Measurements from ENCODE around the gene COX7A2. TPM values are rescaled to one million over a fixed set of nuclear protein-coding genes. Genes with fewer than 3 reads are reported as not detected.

COX7A2 gene
- total and polyA plus RNA-seq, 2 of the 13 experiments (the other 11 are each of a cell fraction or from before 2014, with no cell fraction given): 407 to 556 TPM

GRCh38 chr6:75257343-75258087, 13.9 kb upstream of the COX7A2 start:
- Histone ChIP-seq H3K9me3 (ENCODE audit: low read length) (no peaks in the 10 kb centered on the region), H3K4me2 (ENCODE audit: low read depth, low read length) (no peak overlapping the region), H2AFZ (ENCODE audit: low read length) (no peak overlapping the region), H3K79me2 (ENCODE audit: insufficient read depth, low read length) (no peaks in the 10 kb centered on the region), H3K27me3 (ENCODE audit: control insufficient read depth in 1 of 2, insufficient read depth in 2 of 2, low read length in 2 of 2) (no peaks in the 10 kb centered on the region), H3K4me1 (ENCODE audit: insufficient read depth, low read length) (no peaks in the 10 kb centered on the region), H3K4me3 (replicated peaks in 1 of 3; ENCODE audit: insufficient read depth in 1 of 3, low read depth in 2 of 3, low read length in 3 of 3) (no peak overlapping the region), H4K20me1 (ENCODE audit: insufficient read depth, low read length) (no peaks in the 10 kb centered on the region), H3K36me3 (replicated peaks in 1 of 2; ENCODE audit: control insufficient read depth in 1 of 2, insufficient read depth in 2 of 2, low read length in 2 of 2) (peaks cover 4 to 30% of the 10 kb centered on the region in 2 experiments), H3K27ac (ENCODE audit: extremely low read length, insufficient read depth, low read length) (no peak overlapping the region), H3K9ac (ENCODE audit: insufficient read depth, low read depth, low read length) (no peak overlapping the region)
- ChIA-PET POLR2A (no interaction called here), CTCF (ENCODE audit: low intra/inter-chr PET ratio, low total read pairs) (no interaction called here)
- no peak for TF ChIP-seq MIER2 (CRISPR knock-in tag; IDR thresholded peaks at IDR 0.05)
- no peak for TF ChIP-seq TERF1 (CRISPR knock-in tag; IDR thresholded peaks at IDR 0.05)
- no peak for TF ChIP-seq HMG20B (CRISPR knock-in tag; conservative IDR thresholded peaks at IDR 0.05)
- TF ChIP-seq ZNF646 (CRISPR knock-in tag; IDR thresholded peaks at IDR 0.05): no peak
- TF ChIP-seq MAFF (IDR thresholded peaks at IDR 0.05; ENCODE audit: low read depth, low read length): peak; percentile 46; the same call in 1 of the 2 replicates
- no peak for TF ChIP-seq HOXA9 (CRISPR knock-in tag; IDR thresholded peaks at IDR 0.05; ENCODE audit: borderline replicate concordance)
- TF ChIP-seq ZNF772 (CRISPR knock-in tag; IDR thresholded peaks at IDR 0.05): no peak
- TF ChIP-seq ZNF543 (CRISPR knock-in tag; IDR thresholded peaks at IDR 0.05): no peak
- peak; percentile 41 to 64; a peak in 3 of 4 replicates for TF ChIP-seq MAFK (conservative IDR thresholded peaks at IDR 0.05 in 1 of 2, IDR thresholded peaks at IDR 0.05 in 1 of 2; ENCODE audit: low read length in 2 of 2)
- TF ChIP-seq CHD4 (IDR thresholded peaks at IDR 0.05; ENCODE audit: borderline replicate concordance, low read length): no peak
- WGBS (ENCODE audit: low lambda C conversion rate): 100% methylated on average over 1 of the region's 1 CpG
- BruUV-seq (replicated peaks): no TSS peak
- FAIRE-seq: no peak
- no peak for DNase-seq (ENCODE audit: low spot score)
- in situ Hi-C loops (cut with HindIII; ENCODE audit: extremely low pct_ligation_motif_present, low pct_unique_long_range_greater_than_20kb) (no loop called here), intact Hi-C loops (cut with micrococcal nuclease; ENCODE audit: unreplicated experiment) (no loop called here)
- ATAC-seq: no peak

All from HepG2 (cell line).